ENCODE data around the gene CDC25B. TPM values are rescaled to one million over a fixed set of nuclear protein-coding genes. Genes with fewer than 3 reads are reported as not detected.

CDC25B gene
- total RNA-seq, 4 donors from 2014 or later, result 14.5 to 39.7 (median 38.4) TPM

- Histone ChIP-seq H3K4me3 (no peak overlapping the region), H3K36me3 (peaks cover 0 to 79% of the 10 kb centered on the region in 2 donors), H3K27ac (peak overlapping the region in 3 of 4 donors; percentile 57 to 60 (median 57)), H3K9me3 (no peaks in the 10 kb centered on the region), H3K4me1 (peaks cover 0 to 48% (median 6%) of the 10 kb centered on the region in 3 donors), H3K27me3 (peaks cover 25% of the 10 kb centered on the region)
- peak; percentile 77 for ATAC-seq
- WGBS, 2 donors (ENCODE audit: low coverage in 1 of 2), result 18% methylated on average over 4 of the region's 4 CpGs; no CpG with 5 or more reads in 1 of the 2 donors
- no peak for TF ChIP-seq EP300 (IDR thresholded peaks at IDR 0.05)
- TF ChIP-seq, protein P1, sequence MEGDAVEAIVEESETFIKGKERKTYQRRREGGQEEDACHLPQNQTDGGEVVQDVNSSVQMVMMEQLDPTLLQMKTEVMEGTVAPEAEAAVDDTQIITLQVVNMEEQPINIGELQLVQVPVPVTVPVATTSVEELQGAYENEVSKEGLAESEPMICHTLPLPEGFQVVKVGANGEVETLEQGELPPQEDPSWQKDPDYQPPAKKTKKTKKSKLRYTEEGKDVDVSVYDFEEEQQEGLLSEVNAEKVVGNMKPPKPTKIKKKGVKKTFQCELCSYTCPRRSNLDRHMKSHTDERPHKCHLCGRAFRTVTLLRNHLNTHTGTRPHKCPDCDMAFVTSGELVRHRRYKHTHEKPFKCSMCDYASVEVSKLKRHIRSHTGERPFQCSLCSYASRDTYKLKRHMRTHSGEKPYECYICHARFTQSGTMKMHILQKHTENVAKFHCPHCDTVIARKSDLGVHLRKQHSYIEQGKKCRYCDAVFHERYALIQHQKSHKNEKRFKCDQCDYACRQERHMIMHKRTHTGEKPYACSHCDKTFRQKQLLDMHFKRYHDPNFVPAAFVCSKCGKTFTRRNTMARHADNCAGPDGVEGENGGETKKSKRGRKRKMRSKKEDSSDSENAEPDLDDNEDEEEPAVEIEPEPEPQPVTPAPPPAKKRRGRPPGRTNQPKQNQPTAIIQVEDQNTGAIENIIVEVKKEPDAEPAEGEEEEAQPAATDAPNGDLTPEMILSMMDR (IDR thresholded peaks at IDR 0.05), result peak in 3 of 4 experiments; percentile 70 to 85 (median 84)
Measured at GRCh38 chr20:3753098-3753497, 43.0 kb upstream of the CDC25B start.

DNA sequence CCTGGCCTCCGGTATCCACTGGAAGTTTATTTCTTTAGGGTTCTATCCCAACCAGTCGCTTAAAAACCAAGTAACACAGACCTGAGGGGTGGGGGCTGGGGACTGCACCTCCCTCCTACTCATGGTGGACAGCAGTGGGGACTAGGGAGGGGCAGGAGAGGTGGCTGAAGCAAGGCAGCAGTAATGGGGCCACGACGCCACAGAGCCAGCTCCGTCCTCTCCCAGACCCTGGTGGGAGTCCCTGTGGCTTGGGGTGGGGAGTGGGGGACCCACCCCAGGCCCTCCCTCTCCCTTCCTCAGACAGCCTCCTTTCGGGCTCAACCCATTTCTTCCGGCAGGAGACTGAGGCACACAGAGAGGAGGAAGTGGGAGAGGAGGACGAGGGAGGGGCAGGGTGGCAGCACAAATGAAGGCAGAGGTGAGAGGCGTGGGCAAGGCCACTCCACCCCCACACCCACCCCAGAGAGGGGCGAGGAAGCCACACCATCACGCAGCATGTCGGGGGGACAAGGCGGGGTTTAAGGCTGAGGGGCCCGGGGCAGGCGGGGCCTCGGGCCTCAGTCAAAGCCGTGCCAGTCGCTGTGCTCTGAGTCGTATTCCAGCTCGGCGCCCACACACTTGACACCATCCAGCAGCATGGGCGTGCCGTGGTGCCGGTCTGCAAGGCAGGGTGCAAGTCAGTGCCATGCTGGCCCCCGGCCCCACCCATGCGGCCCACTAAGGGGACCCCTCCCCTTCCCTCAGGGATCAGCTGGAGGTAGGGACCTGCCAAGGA is 42.4 kb upstream of the CDC25B start:
- TF ChIP-seq POLR2A (IDR thresholded peaks at IDR 0.05), result no peak
- WGBS, 2 donors (ENCODE audit: low coverage in 1 of 2), result 53 to 79% methylated on average over 6 to 12 of the region's 26 CpGs
- Histone ChIP-seq H3K27ac (peak overlapping the region in 3 of 4 donors; percentile 51 to 57 (median 57)), H3K4me1 (peaks cover 0 to 51% (median 6%) of the 10 kb centered on the region in 3 donors), H3K27me3 (peaks cover 19% of the 10 kb centered on the region), H3K9me3 (no peaks in the 10 kb centered on the region), H3K4me3 (no peak overlapping the region), H3K36me3 (peaks cover 0 to 79% of the 10 kb centered on the region in 2 donors)
- ATAC-seq, result no peak

GRCh38 chr20:3754276-3754630 is 41.9 kb upstream of the CDC25B start:
- TF ChIP-seq POLR2A (IDR thresholded peaks at IDR 0.05), result no peak
- TF ChIP-seq EP300 (IDR thresholded peaks at IDR 0.05), result no peak
- TF ChIP-seq, protein P1 (IDR thresholded peaks at IDR 0.05), result no peak
- no peak for TF ChIP-seq POLR2AphosphoS5 (IDR thresholded peaks at IDR 0.05)
- Histone ChIP-seq H3K27ac (peak overlapping the region in 2 of 4 donors; percentile 51 to 57), H3K4me3 (no peak overlapping the region), H3K9me3 (no peaks in the 10 kb centered on the region), H3K36me3 (peaks cover 0 to 79% of the 10 kb centered on the region in 2 donors), H3K27me3 (peaks cover 13% of the 10 kb centered on the region), H3K4me1 (peaks cover 0 to 56% (median 6%) of the 10 kb centered on the region in 3 donors)
- ATAC-seq, result no peak
- 84 to 88% methylated on average over 6 to 7 of the region's 16 CpGs for WGBS, 2 donors (ENCODE audit: low coverage in 1 of 2)

GRCh38 chr20:3755269-3755668 is 40.8 kb upstream of the CDC25B start:
- peak overlapping the region in 1 of 4 donors; percentile 29 for H3K27ac ChIP-seq
- H3K9me3 ChIP-seq, result no peaks in the 10 kb centered on the region
- no peak for TF ChIP-seq EP300 (IDR thresholded peaks at IDR 0.05)
- 82% methylated on average over 3 of the region's 7 CpGs; no CpG with 5 or more reads in 1 of the 2 donors for WGBS, 2 donors (ENCODE audit: low coverage in 1 of 2)
- no peak for ATAC-seq
- H3K4me1 ChIP-seq, result peaks cover 0 to 56% (median 6%) of the 10 kb centered on the region in 3 donors
- peaks cover 0 to 75% of the 10 kb centered on the region in 2 donors for H3K36me3 ChIP-seq
- H3K4me3 ChIP-seq, result no peak overlapping the region
- H3K27me3 ChIP-seq, result peaks cover 3% of the 10 kb centered on the region

GRCh38 chr20:3755814-3756480 is 40.2 kb upstream of the CDC25B start:
- Histone ChIP-seq H3K36me3 (peaks cover 0 to 68% of the 10 kb centered on the region in 2 donors), H3K4me3 (no peak overlapping the region), H3K27me3 (no peaks in the 10 kb centered on the region), H3K27ac (peak overlapping the region in 1 of 4 donors; percentile 30), H3K9me3 (no peaks in the 10 kb centered on the region), H3K4me1 (peaks cover 0 to 61% (median 6%) of the 10 kb centered on the region in 3 donors)
- no peak for ATAC-seq
- 80% methylated on average over 1 of the region's 5 CpGs; no CpG with 5 or more reads in 1 of the 2 donors for WGBS, 2 donors (ENCODE audit: low coverage in 1 of 2)
- TF ChIP-seq POLR2A (IDR thresholded peaks at IDR 0.05), result no peak
- TF ChIP-seq, protein P1 (IDR thresholded peaks at IDR 0.05), result no peak
- TF ChIP-seq EP300 (IDR thresholded peaks at IDR 0.05), result no peak
- TF ChIP-seq POLR2AphosphoS5 (IDR thresholded peaks at IDR 0.05), result no peak

All from gastroesophageal sphincter (tissue), 4 donors.